PC-3 (cell line): ENCODE measurements around the gene TOMM34.

ENCODE experiments used
- EZH2 ChIP-seq: fragments of 300-600 bp; sonication (generic); IDR thresholded peaks from one replicate; pipeline ENCODE4 v1.6.1; 2017; ENCODE audit warnings: antibody characterized with exemption, mild to moderate bottlenecking, low read length; ENCODE audit not compliant: unreplicated experiment
- TF ChIP-seq, protein P1 (sequence below): fragments of 300-600 bp; sonication (generic); conservative IDR thresholded peaks from 2 replicates; pipeline ENCODE4 v1.5.1; 2017; ENCODE audit warnings: antibody characterized with exemption, low read depth, mild to moderate bottlenecking, low read length

DNA sequence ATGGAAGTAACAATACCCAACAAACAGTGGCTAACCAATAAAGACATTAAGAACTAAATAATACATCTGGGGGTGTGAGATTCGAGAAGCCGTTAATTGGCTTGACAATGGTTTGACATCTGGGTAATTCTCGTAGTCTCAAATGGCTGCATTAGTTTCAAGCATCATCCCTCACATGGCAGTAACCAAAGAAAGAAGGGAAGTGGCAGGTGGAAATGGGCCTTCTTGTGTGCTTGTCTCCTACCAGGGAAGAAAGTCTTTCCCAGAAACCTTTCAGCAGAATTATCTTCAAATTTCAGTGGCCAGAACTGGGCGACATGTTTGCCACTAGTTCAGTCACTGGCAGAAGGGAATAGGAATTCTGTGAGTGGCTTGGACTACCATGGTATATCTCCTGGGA is 16.5 kb upstream of the TOMM34 start:
- TF ChIP-seq, protein P1, sequence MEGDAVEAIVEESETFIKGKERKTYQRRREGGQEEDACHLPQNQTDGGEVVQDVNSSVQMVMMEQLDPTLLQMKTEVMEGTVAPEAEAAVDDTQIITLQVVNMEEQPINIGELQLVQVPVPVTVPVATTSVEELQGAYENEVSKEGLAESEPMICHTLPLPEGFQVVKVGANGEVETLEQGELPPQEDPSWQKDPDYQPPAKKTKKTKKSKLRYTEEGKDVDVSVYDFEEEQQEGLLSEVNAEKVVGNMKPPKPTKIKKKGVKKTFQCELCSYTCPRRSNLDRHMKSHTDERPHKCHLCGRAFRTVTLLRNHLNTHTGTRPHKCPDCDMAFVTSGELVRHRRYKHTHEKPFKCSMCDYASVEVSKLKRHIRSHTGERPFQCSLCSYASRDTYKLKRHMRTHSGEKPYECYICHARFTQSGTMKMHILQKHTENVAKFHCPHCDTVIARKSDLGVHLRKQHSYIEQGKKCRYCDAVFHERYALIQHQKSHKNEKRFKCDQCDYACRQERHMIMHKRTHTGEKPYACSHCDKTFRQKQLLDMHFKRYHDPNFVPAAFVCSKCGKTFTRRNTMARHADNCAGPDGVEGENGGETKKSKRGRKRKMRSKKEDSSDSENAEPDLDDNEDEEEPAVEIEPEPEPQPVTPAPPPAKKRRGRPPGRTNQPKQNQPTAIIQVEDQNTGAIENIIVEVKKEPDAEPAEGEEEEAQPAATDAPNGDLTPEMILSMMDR = no peak
- TF ChIP-seq EZH2 = no peak
